NCI-H1930 (cell line): ENCODE measurements around the gene ABCD1.
"Not testable (repeated sequence)": the region's sequence is repeated elsewhere in the genome, so short reads cannot be mapped to it uniquely, and the experiment has no call there.

Experiments used
- DNase-seq, 2 experiments: peaks; one replicate each; lab custom pipeline; 2025; lab: John Stamatoyannopoulos, UW

ABCD1 gene

GRCh38 chrX:153724252-153725038 lies at the start of gene ABCD1, which contains the start of gene BCAP31:
Gene ABCD1 (plus strand): TSS chrX:153724856. CDS start chrX:153725267, 411 bp downstream.
Gene BCAP31 (minus strand): TSS chrX:153724387. CDS start chrX:153723244, 1,143 bp downstream.
- DNase-seq: peak; percentile 92 to 93

GRCh38 chrX:153681175-153681574 lies 43.5 kb upstream of the ABCD1 start:
- no peak for DNase-seq

DNA sequence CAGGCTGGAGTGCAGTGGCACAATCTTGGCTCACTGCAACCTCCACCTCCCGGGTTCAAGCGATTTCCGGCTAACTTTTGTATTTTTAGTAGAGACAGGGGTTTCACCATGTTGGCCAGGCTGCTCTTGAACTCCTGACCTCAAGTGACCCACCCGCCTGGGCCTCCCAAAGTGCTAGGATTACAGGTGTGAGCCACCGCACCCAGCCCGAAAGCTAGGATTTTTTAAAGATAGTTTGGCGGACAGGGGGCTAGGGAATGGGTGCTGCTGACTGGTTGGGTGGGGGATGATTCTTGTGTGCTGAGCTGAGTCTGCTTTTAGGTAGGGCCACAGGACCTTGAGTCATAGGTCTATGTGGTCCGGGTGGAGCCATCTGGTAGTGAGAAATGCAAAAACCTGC lies 41.2 kb upstream of the ABCD1 start:
- DNase-seq: not testable (repeated sequence)

DNA sequence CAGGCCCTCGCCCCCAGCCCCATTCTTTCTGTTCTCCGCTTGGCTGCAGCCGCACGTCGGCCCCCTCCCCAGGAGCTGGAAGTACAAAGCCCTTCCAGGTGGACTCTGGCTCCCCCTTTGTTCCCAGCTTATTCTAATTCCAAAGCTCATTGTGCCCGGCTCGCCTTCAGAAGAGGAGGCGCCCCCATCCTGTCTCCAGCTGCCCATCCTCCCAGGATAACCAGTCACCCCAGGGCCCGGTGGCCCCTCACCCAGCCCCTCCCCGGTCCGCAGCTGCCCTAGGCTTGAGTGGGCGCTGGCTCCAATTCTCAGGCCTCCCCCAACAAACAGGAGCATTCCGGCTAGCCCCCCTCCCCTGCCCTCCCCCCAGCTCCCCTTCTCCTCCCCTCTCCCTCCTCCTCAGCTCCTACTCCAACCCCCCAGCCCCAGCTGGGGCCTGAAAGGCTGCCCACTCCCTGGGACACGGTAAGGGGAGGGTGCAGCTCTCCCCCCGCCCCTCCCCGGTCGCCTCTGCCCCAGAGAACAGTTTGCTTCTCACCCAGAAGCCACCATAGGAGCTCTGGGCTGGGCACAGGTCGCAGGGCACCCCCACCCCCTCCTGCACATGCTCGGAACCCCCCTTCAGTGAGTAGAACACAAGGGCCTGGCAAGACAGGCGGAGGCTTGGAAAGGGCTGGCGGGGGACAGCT lies 40.0 kb upstream of the ABCD1 start:
- DNase-seq: no peak

DNA sequence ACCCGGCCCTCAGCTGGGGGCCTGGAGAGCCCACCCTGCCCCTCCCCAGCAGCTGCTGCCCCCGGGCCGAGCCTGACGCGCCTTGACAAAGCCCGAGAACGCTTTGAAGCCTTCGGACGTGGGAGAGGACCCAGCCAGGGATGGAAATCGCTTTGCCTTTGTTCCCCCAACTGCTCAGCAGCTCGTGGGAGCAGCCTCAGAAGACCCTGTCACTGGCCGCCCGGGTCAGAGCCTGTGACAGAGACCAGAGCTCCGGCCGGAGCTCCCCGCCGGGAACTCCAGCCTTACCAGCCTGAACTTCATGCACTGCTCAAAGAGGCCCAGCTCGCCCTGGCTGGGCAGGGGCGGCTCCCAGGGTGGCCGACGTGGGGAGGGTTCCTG lies 39.5 kb upstream of the ABCD1 start:
- no peak for DNase-seq

GRCh38 chrX:153685751-153686696 lies 38.6 kb upstream of the ABCD1 start:
- no peak for DNase-seq

DNA sequence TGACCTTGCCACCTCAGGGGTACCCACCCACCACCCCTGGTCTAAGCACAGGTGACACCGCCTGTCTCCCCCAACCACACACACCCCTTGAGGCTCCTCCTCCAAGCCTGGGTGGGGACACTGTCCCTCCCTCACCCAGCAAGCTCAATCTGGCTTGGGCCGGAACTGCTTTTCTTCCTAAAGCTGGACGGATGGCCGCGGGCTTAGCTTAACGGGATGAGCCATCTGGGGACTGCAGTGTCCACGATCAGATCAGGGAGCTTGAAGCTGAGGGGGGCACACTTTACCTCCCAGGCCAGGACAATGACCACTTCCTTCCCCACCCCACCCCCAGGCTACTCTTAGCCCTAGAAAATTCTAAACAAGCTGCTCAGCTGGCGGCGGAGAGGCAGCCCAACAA lies 37.9 kb upstream of the ABCD1 start:
- DNase-seq: no peak

DNA sequence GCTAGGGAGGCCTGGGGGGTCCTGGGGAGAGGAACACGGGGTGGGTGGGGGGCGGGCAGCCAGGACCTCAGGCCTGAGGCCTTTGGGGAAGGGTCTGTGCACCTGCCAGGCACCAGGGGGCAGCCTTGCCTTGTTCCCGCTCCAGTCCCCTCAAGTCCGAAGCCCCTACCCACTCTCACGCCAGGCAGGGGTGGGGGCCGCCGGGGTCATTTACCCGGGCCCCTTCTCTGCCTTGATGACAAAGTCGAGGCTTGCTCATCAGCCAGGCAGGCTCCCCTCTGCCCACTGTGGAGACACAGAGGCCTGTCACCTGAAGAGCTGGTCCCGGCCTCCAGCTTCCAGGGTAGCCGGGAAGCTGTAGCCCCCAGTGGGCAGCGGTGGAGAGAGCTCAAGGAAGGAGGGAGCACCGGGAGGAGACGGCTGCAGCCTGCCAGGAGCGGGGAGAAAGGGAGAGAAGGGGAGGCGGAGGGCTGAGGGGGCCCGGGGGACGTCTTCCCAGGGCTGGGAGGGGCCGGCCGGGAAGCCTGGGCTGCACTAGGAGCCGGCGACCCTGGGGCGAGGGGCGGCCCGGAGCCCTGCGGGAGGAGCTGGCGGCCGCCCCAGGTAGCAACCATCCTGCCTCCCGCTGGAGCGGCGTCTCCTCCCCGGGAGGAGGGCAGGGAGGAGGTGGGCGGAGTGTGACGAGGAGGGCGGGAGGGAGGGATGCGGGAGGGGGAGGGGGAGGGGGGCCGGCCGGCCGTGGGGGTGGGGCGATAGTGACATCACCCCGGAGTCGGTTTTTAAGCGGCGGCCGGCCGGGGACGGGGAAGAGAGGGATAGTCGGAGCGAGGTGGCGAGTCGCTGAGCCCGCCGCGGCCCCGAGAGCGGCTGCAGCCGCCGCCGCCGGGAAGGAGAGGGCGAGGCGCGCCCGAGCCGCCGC lies 37.3 kb upstream of the ABCD1 start, which contains the start of gene SLC6A8:
Gene SLC6A8, plus strand, starts transcription at position 806 of the 919 bp plus-strand sequence. CDS start 649 bp downstream, outside the sequence.
- DNase-seq: peak; percentile 37 to 63

DNA sequence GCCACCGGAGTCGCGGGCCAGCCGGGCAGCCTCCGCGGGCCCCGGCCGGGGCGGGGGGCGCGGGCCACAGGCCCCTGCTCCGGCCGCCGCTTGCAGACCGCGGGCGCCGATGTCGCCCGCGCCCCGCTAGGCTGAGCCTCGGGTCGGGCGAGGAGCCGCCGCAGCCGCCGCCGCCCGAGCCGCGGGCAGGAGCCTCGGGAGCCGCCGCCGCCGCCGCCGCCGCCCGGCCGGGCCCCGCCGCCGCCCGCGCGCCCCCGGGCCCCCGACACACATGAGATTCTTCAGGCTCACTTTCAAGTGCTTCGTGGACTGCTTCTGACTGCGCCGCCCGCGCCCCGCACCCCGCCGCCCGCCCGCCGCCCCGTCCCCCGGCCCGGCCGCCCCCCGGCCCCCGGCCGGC lies 36.6 kb upstream of the ABCD1 start:
- DNase-seq: no peak

- DNase-seq: no peak
These were observed 36.1 kb upstream of the ABCD1 start for GRCh38 chrX:153688506-153688905.

DNA sequence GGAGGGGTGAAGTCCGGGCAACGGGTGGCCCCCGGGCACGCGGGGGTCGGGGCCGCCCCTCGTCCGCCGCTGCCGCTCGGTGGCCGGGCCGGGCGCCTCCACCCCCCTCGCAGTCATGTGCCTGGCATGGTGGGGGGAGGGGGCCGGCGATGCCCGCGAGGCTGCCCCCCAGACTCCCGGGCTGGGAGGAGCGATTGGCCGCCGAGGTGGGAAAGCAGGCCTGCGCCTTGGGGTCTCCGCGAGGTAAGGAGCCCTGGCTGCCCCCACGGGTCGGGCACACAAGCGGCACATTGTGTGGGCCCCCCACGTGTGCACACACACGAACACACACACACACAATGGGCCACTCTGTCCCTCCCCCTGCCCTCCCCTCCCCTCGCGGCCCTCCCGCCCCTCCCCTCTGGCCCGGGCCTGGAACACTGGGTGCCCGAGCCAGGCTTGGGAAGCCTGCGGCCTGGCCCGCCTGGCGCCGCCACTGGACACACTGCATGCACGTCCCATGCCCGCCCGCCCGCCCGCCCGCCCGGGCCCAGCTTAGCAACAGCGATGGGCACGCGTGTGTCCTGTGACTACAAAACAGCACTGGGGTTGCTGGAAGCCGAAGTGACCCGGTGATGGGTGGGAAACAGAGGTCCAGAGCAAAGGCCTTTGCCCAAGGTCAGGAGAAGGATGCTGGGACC lies 35.6 kb upstream of the ABCD1 start:
- DNase-seq: no peak

- no peak for DNase-seq
These were observed 34.8 kb upstream of the ABCD1 start for GRCh38 chrX:153689654-153690465.

DNA sequence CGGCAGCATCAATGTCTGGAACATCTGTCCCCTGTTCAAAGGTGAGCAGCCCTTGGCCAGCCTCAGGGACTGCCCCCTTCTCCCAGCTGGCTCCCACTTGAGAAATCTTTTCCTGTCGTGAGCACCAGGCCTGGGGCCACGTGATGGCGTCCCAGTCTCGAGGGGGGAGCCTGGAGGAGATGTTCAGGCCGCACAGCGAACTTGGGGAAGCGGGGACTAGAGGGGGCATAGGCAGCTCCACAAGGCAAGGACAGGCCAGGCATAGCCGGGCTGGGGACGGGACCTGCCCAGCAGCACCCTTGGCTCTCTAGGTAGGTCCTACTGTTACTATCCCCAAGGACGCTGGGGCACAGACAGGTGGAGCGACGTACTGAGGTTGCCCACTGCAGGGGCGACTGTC lies 34.2 kb upstream of the ABCD1 start:
- no peak for DNase-seq

DNA sequence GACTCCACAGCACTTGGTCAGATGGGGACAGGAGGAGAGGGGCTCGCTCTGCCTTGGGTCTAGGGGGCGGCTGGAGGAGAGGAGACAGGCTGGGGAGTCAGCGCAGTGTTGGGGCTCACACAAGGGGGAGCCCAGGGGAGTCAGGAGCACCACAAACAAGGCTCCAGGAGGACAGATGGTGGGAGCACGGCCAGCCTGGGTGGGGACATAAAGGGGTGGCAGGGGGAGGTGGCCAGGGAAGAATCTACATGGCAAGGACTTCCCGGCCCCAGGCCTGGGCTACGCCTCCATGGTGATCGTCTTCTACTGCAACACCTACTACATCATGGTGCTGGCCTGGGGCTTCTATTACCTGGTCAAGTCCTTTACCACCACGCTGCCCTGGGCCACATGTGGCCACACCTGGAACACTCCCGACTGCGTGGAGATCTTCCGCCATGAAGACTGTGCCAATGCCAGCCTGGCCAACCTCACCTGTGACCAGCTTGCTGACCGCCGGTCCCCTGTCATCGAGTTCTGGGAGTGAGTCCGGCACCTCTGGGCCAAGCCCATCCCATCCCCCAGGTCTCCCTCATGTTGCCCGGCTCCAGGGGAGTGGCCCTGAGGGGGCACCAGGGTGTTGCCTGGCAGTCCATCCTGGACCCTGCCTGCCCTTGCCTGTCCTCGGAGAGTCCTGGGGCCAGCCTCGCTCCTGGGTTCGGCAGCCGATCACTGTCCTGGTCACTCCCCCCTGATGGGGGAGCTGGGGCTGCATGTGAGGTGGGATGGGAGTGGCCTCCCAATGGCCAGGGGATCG lies 33.4 kb upstream of the ABCD1 start:
- DNase-seq: not testable (repeated sequence)

GRCh38 chrX:153692003-153692402 lies 32.7 kb upstream of the ABCD1 start:
- no peak for DNase-seq

DNA sequence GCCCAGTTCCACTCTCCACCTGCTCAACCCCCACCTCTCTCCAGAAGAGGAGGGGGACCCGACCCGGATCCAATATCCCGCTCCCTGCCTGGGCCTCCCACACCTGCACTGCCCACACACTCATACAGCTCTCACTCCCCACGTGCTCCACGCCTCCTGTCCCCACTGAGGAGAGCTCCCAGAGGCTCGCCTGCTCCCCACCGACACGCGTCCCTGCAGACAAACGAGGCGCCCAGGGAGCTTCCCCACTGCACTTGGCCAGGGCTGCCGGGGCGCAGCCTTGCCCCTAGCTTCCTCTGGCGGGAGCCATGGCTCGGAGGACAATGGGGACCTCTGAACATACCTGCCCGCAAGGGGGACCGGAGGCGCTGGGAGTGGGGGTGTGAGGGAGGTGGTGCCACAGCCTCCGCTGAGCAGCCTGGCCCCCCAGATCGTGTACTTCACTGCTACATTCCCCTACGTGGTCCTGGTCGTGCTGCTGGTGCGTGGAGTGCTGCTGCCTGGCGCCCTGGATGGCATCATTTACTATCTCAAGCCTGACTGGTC lies 32.0 kb upstream of the ABCD1 start:
- DNase-seq: no peak

GRCh38 chrX:153693216-153694086 lies 31.2 kb upstream of the ABCD1 start:
- DNase-seq: no peak
